ENCODE results near the gene MAPK9. TPM values are rescaled to one million over a fixed set of nuclear protein-coding genes. Genes with fewer than 3 reads are reported as not detected.

The MAPK9 gene
- total RNA-seq, 1 experiment from 2014 or later, result 38.6 TPM

DNA sequence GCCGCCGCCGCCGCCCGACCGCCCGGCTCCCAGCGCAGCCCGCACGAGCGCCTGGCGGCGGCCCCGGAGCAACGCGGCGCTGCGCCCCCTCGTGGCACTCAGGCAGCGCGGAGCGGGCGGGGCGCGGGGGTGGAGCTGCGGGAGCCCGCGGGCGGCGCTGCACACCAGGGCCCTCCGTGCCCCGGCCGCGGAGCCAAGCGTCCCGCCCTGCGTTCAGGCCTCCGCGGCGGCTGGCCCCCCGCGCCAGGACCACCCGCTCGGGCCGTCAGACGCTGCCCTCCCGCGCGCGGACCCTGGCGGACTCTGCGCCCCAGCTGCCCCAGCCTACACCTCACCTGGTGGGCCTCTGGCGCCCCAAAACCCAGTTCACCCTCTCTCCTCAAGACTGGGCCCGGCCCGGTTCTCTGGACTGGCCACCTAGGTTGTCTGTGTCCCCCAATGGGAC, 82.7 kb downstream of the MAPK9 start, which contains the start of gene RASGEF1C:
RASGEF1C (minus strand) TSS at position 75 of the 445 bp plus-strand sequence. CDS start 71,159 bp downstream, outside the sequence.
- Histone ChIP-seq H3K27ac (ENCODE audit: insufficient read length, low read depth, low read length) (no peak within 1 kb of the TSS), H3K9ac (ENCODE audit: extremely low read depth, insufficient read length, low read length) (no peak within 1 kb of the TSS), H2AK5ac (ENCODE audit: insufficient read length, low read length) (no peak within 1 kb of the TSS)

More for the DNA sequence above, 82.7 kb downstream of the MAPK9 start, which contains the start of gene RASGEF1C:
- no peak within 1 kb of the TSS for H4K8ac ChIP-seq (replicated peaks; ENCODE audit: insufficient read length, low read depth, low read length)
- H3K9me3 ChIP-seq (ENCODE audit: control insufficient read depth, low read depth, low read length), result no peaks in the 10 kb centered on the region
- H3K4ac ChIP-seq (ENCODE audit: low read depth, low read length), result no peak within 1 kb of the TSS
- H3K23ac ChIP-seq (ENCODE audit: insufficient read length, low read depth, low read length), result no peak within 1 kb of the TSS
- DNase-seq, result peak; percentile 68
- H3K23me2 ChIP-seq (ENCODE audit: insufficient read length, low read depth, low read length, poor library complexity, severe bottlenecking), result no peaks in the 10 kb centered on the region
- H4K5ac ChIP-seq (ENCODE audit: insufficient read length, low read depth, low read length), result no peak within 1 kb of the TSS
- peak within 1 kb of the TSS; percentile 52 to 79 for H3K4me3 Mint-ChIP-seq
- H3K4me2 ChIP-seq (ENCODE audit: insufficient read depth, insufficient read length, low read length), result peak within 1 kb of the TSS; percentile 18
- no peak within 1 kb of the TSS; a peak in 1 of 7 replicates for H3K27ac Mint-ChIP-seq
- no peak within 1 kb of the TSS for H2AFZ ChIP-seq (ENCODE audit: low read length)
- H2BK20ac ChIP-seq (ENCODE audit: low read depth, low read length, poor library complexity, severe bottlenecking), result no peak within 1 kb of the TSS
- no peaks in the 10 kb centered on the region for H3K79me1 ChIP-seq (ENCODE audit: insufficient read depth, low read depth, low read length, poor library complexity, severe bottlenecking)
- H3K4me1 ChIP-seq (ENCODE audit: insufficient read depth, low read length), result no peaks in the 10 kb centered on the region
- H2BK5ac ChIP-seq (ENCODE audit: insufficient read length, low read length), result no peak within 1 kb of the TSS
- no peaks in the 10 kb centered on the region; a peak in 1 of 7 replicates for H3K36me3 Mint-ChIP-seq (ENCODE audit: insufficient read depth in 1 of 3, low read depth in 3 of 3)
- no peak within 1 kb of the TSS for H2BK120ac ChIP-seq (ENCODE audit: low read depth, low read length, poor library complexity, severe bottlenecking)
- H3K14ac ChIP-seq (ENCODE audit: insufficient read depth, low read length), result no peak within 1 kb of the TSS; the same call in 1 of the 2 replicates
- H3K56ac ChIP-seq (ENCODE audit: insufficient read length, low read depth, low read length), result no peak within 1 kb of the TSS
- H3K27me3 ChIP-seq (ENCODE audit: insufficient read depth, low read length), result peaks cover 7% of the 10 kb centered on the region; the same call in 1 of the 2 replicates
- H3K4me1 Mint-ChIP-seq, result peaks cover 9 to 10% of the 10 kb centered on the region in 2 experiments; a peak in 3 of 4 replicates
- peak; percentile 48; the same call in 2 of the 3 replicates for TF ChIP-seq CTCF (conservative IDR thresholded peaks at IDR 0.05)
- 0 out of 5 replicates have a peak, but pooled peaks cover 0 to 4% of the 10 kb centered on the region in 2 experiments for H3K9me3 Mint-ChIP-seq
- H2BK15ac ChIP-seq (ENCODE audit: low read depth, low read length), result no peak within 1 kb of the TSS
- peaks cover 36% of the 10 kb centered on the region for H3K27me3 Mint-ChIP-seq (ENCODE audit: low read depth)
- H4K91ac ChIP-seq (ENCODE audit: insufficient read length, low read depth, low read length), result no peak within 1 kb of the TSS
- H3K79me2 ChIP-seq (ENCODE audit: insufficient read depth, low read length), result no peaks in the 10 kb centered on the region
- no peak within 1 kb of the TSS for H2BK12ac ChIP-seq (ENCODE audit: insufficient read length, low read depth, low read length)
- no peaks in the 10 kb centered on the region for H4K20me1 ChIP-seq (ENCODE audit: control insufficient read depth, insufficient read depth, insufficient read length)
- H3K18ac ChIP-seq (ENCODE audit: insufficient read length, low read depth, low read length), result no peak within 1 kb of the TSS
- no CpG with 5 or more reads among the region's 55 CpGs for WGBS (ENCODE audit: extremely low coverage, insufficient read length, low lambda C conversion rate)
- no peak within 1 kb of the TSS for H3T11ph ChIP-seq (ENCODE audit: low read length)

All from H9 (cell line).